GM19099 (cell line): ENCODE data around the gene LIPC.

ENCODE experiments used
- POLR2A ChIP-seq: IDR thresholded peaks from 3 replicates; pipeline ENCODE4 v1.6.1; 2011; ENCODE audit warnings: low read depth; ENCODE audit not compliant: insufficient read length; ENCODE audit errors: extremely low read depth

The LIPC gene

DNA sequence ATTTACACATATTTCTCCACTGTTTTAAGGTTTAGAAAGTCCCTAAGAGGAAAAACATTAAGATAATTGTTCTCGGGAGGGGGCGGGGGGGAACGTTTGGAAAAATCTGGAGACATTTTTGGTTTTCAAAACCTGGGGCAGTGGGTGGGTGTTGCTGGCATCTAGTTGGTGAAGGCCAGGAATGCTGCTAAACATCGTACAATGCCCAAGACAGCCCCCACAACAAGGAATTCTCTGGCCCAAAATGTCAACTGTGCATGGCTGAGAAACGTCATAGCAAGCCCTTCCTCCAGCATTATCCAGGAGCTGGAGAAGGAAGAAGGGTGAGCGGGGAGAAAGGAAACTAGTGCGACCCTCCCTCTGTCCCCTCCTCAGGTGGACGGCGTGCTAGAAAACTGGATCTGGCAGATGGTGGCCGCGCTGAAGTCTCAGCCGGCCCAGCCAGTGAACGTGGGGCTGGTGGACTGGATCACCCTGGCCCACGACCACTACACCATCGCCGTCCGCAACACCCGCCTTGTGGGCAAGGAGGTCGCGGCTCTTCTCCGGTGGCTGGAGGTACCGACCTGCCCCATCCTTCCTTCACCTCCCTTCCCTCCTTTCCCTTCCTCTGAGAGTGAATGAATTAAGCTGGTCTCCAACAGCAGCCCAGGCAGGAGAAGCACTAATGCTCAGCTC lies 109.8 kb downstream of the LIPC start:
- no peak for TF ChIP-seq POLR2A

DNA sequence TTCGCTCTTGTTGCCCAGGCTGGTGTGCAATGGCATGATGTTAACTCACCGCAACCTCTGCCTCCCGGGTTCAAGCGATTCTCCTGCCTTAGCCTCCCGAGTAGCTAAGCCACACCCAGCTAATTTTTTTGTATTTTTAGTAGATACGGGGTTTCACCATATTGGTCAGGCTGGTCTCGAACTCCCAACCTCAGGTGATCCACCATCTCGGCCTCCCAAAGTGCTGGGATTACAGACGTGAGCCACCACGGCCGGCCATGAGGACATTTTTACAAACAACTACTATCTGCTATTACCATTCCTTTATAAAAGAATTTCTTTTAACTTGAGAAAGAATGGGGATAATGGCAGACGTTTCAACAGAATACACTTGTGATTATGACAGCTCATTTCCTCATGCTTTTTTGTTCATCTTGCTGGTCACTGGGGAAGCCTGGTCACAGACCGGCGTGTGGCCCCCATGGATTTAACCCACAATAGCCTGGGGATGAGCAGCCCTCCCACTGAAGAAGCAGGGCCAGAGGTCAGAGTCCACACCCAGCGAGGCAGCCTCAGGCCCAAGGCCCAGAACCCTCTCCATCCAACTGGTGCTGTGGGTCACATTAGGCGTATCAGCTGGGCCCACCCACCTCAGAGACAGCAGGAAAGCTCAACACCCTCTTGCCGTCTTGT lies 112.0 kb downstream of the LIPC start:
- TF ChIP-seq POLR2A, result no peak

DNA sequence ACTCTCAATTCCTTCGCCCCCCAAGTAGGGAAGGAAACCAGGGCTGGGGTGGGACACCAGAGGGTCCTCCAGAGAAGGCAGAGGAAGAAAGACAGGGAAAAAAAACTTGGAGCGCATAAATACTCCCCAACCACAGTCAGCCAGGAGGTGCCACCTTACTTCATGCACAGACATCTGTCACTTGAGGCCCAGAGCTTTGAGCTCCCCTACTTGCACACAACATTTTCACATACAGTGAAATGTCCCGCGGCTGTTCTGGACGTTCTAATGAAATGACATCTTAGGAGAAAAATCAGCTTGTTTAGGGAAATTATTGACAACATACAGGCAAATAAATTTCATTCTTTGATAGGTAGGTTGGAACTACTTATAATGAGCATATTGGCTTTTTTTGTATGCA lies 113.0 kb downstream of the LIPC start:
- no peak for TF ChIP-seq POLR2A

DNA sequence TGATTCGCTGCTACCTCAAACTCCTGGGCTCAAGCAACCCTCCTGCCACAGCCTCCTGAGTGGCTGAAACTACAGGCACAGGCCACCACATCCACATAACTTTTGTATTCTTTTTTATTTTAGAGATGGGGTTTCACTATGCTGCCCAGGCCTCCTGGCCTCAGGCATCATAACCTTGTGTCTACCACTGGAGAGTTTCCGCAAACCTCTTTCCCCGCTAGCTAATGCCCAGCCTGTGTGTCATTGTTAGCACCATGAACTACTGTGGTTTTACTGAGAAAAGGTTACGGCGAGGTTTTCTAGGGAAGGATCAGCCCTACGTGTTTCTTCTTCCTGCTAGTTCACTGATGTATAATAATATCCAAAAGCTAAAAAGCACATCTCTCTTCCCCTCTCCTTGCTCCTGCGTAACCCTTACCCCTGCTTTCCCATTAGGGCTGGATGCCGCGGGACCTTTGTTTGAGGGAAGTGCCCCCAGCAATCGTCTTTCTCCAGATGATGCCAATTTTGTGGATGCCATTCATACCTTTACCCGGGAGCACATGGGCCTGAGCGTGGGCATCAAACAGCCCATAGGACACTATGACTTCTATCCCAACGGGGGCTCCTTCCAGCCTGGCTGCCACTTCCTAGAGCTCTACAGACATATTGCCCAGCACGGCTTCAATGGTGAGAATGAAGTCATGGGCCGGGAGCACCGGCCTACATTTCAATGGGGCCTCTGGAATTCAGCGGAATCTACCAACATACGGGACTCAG lies 113.7 kb downstream of the LIPC start:
- no peak for TF ChIP-seq POLR2A

DNA sequence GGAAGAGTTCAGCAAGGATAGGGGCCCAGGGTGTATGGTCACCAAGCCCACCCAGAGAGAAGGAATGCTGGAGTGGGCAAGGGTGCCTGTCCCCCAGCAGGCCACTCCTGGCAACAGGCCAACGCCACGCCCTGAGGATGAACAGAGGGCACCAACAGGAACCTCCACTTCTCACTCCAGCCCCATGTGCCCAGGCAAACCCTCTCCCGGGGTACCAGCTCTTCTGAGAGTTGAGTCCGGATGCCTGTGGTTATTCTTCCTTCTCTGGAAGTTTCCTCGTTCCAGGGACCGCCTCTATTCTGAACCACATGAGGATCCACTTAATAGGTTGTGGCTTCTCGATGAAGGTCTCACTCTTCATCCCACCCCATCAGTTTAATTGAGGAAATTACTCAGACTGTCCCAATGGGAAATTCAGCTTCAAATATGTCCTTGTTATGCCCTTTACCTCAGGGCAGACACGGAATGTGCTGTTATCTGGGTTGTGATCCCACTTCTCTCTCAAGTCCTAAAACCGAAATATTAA lies 114.3 kb downstream of the LIPC start:
- TF ChIP-seq POLR2A, result no peak

DNA sequence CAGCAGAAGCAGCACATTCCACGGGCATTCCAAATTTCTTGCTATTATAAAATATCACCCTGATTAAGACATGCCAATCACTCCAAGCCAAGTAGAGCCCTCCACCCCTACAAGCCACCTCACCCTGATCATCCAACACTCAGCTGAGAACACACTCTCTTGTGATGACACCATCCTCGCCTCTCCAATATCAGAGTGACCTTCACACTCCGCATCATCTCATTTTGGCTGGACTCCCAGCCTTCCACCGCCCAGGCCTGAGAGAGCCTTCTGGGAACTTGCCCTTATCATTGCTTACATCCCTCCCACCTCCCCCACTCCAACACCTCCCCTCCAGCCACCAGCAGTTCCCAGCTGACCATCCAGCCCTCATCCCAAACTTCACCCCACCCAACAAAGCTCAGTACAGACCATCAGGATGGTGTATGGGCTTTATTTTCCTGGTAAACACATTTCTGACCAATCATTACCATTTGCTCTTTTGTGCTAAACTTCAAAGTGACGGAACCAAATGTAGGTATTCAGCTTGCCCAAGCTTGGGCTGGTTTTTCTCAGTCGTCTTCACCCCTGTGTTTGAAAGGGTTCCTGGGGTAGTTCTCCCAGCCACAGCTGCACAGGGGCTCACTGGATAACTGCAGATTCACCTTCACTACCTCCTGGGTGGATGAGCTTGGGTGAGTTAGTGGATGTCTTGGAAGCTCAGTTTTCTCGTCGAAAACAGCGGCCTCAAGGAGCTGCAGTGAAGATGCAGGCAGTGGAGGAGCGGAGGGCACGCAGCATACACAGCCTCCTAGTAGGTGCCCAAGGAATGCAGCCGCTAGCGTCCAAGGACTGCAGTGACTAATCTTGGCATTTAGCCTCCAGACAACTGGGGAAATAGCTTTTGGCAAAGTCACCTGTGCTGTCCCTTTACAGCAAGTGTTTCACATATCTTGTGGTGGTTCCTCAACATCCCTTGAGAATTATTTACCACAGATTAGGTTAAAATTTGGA lies 115.1 kb downstream of the LIPC start:
- no peak for TF ChIP-seq POLR2A

DNA sequence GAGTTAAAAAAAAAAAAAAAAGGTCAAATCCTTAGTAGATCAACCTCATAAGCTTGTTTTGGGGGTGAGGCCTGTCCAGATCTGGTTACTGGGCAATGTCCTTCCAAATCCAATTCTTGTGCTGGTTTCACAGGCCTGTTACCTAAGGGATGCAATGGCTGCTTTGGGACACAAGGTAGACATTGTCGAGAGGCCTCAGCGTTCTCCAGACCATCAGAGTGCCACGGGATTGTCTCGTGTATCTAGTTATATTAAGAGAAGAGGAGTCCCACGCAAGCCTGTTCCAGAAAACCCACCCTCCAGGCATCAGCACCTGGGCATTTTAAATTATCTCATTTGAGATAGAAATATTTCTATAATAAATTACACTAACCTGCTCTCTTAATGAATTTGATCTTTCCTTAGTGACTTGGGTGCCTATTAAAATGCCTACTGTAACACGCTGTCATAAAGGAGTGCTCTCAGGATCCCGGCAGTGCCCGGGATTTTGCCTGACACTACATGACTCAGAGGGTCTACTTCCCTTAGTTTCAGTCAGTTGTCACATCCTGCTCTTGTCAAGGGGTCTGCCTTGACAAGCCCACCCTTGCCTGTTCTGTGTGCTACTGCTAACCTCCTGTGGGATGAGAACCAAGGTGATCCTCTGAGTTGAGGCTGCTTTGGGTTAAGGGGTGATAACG lies 116.0 kb downstream of the LIPC start:
- TF ChIP-seq POLR2A, result no peak

DNA sequence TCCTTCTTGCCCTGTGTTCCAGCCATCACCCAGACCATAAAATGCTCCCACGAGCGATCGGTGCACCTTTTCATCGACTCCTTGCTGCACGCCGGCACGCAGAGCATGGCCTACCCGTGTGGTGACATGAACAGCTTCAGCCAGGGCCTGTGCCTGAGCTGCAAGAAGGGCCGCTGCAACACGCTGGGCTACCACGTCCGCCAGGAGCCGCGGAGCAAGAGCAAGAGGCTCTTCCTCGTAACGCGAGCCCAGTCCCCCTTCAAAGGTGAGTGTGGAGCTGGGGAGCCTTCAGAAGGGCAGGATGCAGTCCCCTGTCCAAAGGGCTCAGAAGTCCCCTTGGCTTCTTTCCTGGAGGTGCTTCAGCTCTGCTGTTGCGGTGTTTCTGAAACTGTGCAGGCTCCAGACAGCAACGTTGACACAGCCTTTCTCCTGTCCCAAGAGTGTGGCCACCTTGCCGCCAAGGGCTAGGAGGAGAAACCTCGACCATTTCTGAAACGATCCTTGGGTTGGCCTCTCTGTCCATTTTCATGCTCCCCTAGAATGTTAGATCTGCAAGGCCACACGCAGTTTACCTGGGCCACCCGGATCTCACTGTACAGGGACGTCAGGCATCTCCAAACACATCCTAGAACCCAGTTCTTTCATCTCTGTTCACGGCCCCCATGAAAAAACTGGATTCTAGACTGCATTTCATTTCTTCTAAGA lies 116.7 kb downstream of the LIPC start:
- TF ChIP-seq POLR2A, result no peak

DNA sequence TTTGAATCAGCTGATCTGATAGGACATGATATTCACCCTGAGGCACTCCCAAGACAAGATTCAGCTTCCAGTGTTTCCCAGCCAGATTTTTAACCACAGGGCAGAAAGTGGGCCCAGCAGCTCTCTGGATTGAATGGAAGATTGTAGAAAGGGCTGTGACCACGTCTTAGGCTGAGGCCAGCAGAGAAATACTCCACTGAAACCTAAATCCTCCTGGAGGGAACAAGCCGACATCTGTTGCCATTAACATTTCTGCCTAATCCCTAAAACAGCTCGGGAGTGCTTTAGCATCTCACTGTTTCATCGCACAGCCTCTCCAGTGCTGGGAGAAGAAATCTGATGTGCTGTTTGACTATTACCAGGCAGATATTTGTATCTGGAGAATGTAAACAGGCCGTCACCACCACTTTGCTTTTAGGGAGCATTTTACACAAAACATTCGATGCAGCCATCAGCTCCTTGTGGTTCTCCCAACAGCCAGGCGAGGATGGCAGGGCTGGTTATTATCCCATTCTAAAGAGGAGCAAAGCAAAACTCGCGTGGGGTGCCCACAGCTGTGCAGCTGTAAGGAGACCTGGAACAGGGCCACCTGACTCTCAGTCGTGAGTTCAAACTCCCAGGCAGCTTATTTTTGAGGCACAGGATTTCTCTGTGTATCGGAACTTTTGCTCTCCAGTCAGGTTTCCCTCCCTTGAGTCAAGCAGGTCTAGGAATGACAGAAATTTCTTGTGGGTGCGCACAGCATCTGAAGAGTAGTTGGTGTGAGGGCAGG lies 117.4 kb downstream of the LIPC start:
- TF ChIP-seq POLR2A, result no peak

DNA sequence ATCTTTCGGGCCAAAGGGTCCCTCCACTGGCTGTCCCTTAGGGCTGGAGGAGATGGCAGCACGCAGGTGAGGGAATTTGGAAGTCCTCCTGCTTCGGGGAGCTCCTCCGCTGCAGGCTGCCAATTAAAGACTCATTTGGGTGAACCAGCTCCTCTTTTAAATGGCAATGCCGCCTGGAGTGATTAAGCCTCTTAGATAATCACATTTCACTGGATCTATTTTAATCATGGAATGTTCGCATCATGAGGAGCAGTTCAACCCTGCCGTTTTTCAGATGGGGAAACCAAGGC lies 117.9 kb downstream of the LIPC start:
- no peak for TF ChIP-seq POLR2A

DNA sequence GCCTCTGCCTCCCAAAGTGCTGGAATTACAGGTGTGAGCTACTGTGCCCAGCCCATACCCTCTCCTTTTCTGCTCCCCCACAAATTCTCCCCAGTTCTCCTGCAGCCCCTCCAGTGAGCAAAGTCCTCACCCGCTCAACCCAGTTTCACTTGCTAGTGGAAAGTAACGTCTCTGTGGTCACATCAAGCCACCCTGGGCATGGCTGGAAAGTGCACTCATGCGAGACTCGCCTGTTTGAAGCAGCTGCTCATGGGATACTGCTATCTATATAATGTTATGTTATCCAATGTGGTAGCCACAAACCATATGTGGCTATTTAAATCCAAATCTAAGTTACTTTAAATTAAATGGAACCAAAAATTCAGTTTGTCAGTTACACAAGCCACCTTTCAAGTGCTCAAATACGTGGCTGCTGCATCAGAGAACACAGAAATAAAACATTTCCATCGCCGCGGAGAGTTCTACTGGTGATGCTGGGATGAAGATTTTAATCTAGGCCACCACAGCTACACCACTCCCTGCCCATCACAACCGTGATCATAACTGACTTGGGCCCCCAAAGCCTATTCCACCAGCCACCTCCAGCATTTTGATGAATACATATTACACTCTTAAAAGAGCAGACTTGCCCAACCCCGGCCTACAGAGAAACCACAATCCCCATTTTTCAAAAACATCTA lies 119.4 kb downstream of the LIPC start:
- no peak for TF ChIP-seq POLR2A

DNA sequence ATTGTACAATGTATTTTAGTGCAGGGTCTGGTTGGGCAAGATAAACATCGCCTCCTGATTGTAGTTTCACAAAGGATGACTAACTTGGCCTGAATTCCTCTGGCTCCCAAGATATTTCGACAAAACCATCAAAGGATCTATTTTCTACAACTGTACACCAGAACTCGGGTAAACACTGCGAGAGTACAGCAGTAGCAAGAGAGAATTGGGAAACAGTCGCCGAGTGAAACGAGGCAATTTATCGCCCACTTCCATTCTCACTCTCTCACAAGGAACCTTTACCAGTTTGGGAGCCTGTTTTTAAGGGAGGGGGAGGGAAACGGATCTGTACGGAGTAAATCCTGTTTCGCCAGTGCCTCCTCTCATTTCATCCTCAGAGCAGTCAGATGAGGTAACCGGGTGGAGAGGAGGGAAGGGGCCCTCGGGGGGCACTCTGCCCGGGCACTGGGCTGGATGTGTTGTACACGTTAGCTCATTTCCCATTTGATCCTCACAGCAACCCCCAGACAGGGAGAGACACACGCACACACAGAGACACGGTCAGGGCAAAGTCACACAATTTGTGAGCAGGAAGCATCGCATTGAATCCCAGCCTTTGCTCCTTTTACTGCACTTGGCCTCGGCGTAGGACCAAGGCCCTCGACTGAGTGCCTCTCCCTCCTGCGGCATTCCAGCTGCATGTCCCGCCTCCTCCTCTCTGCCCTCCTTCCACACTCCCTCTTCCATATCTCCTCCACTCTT lies 120.1 kb downstream of the LIPC start:
- no peak for TF ChIP-seq POLR2A
